GM18511 (cell line): Measurements from ENCODE around the gene NFATC2.
"Not testable (repeated sequence)": the region's sequence is repeated elsewhere in the genome, so short reads cannot be mapped to it uniquely, and the experiment has no call there.

Experiments used
- ATAC-seq: cut with Tn5 transposase; IDR thresholded peaks from one replicate; pipeline ENCODE4 v1.9.1; 2021; ENCODE audit warnings: mild to moderate bottlenecking, moderate library complexity; ENCODE audit not compliant: unreplicated experiment

Gene NFATC2

GRCh38 chr20:51363813-51364212, 178.7 kb downstream of the NFATC2 start:
- no peak for ATAC-seq

GRCh38 chr20:51363378-51363777, 179.1 kb downstream of the NFATC2 start:
- ATAC-seq: no peak

GRCh38 chr20:51362254-51362653, 180.3 kb downstream of the NFATC2 start:
- ATAC-seq: no peak

- ATAC-seq: no peak
Observed at GRCh38 chr20:51361258-51361657, 181.3 kb downstream of the NFATC2 start.

GRCh38 chr20:51360451-51361201, 181.9 kb downstream of the NFATC2 start:
- no peak for ATAC-seq

GRCh38 chr20:51359947-51360346, 182.6 kb downstream of the NFATC2 start:
- no peak for ATAC-seq

GRCh38 chr20:51359401-51359800, 183.1 kb downstream of the NFATC2 start:
- no peak for ATAC-seq

- ATAC-seq: no peak
Observed at GRCh38 chr20:51358032-51358724, 184.3 kb downstream of the NFATC2 start.

GRCh38 chr20:51357543-51357942, 185.0 kb downstream of the NFATC2 start:
- no peak for ATAC-seq

GRCh38 chr20:51356871-51357270, 185.6 kb downstream of the NFATC2 start:
- ATAC-seq: no peak

GRCh38 chr20:51354769-51355319, 187.7 kb downstream of the NFATC2 start:
- ATAC-seq: no peak

GRCh38 chr20:51354191-51354768, 188.2 kb downstream of the NFATC2 start:
- ATAC-seq: no peak

GRCh38 chr20:51353491-51353890, 189.0 kb downstream of the NFATC2 start:
- ATAC-seq: no peak

GRCh38 chr20:51352791-51353190, 189.7 kb downstream of the NFATC2 start:
- no peak for ATAC-seq

- no peak for ATAC-seq
Observed at GRCh38 chr20:51350941-51351631, 191.4 kb downstream of the NFATC2 start.

- ATAC-seq: no peak
Observed at GRCh38 chr20:51348876-51349275, 193.6 kb downstream of the NFATC2 start.

GRCh38 chr20:51347831-51348230, 194.7 kb downstream of the NFATC2 start:
- ATAC-seq: no peak

- ATAC-seq: no peak
Observed at GRCh38 chr20:51346686-51347485, 195.6 kb downstream of the NFATC2 start.

GRCh38 chr20:51345601-51346101, 196.9 kb downstream of the NFATC2 start:
- no peak for ATAC-seq

GRCh38 chr20:51343802-51344201, 198.7 kb downstream of the NFATC2 start:
- ATAC-seq: not testable (repeated sequence)
